K562 (cell line): ENCODE data around the gene NUCB2.
"Not testable (repeated sequence)": the region's sequence is repeated elsewhere in the genome, so short reads cannot be mapped to it uniquely, and the experiment has no call there.

ENCODE experiments used
- CBX5 ChIP-seq: IDR thresholded peaks from 2 replicates; pipeline ENCODE4 v1.6.1; 2014; ENCODE audit warnings: low read depth, borderline replicate concordance
- ELF4 ChIP-seq: fragments of 450-650 bp; formaldehyde crosslinking; IDR thresholded peaks from 2 replicates; pipeline ENCODE4 v1.4.0; 2022; ENCODE audit warnings: missing genetic modification characterization
- EP300 ChIP-seq: IDR thresholded peaks from 2 replicates; pipeline ENCODE4 v1.6.1; 2012; ENCODE audit warnings: low read length, improper control_type of control experiment
- HCFC1 ChIP-seq: IDR thresholded peaks from 2 replicates; pipeline ENCODE4 v1.6.1; 2012; ENCODE audit warnings: low read depth, low read length, improper control_type of control experiment
- PCBP1 ChIP-seq: fragments of 200-400 bp; formaldehyde crosslinking; IDR thresholded peaks from 2 replicates; pipeline ENCODE4 v1.6.1; 2018; ENCODE audit warnings: mild to moderate bottlenecking, low read depth, low read length; ENCODE audit not compliant: poor library complexity, severe bottlenecking
- PREB ChIP-seq: sonication (generic); formaldehyde crosslinking; IDR thresholded peaks from 2 replicates; pipeline ENCODE4 v1.8.1; 2023; ENCODE audit warnings: mild to moderate bottlenecking, missing genetic modification reagents
- REST ChIP-seq, 2 experiments: fragments of 450-650 bp; formaldehyde crosslinking in 1 of 2; IDR thresholded peaks; 2 replicates each; pipeline versions ENCODE4 v1.4.0 to v1.6.1; 2014 to 2020; ENCODE audit warnings: mild to moderate bottlenecking in 2 of 2, borderline replicate concordance in 1 of 2, low read depth in 1 of 2
- SMAD1 ChIP-seq: fragments of 150-350 bp; IDR thresholded peaks from 2 replicates; pipeline ENCODE4 v1.6.1; 2014; ENCODE audit warnings: low read length, low read depth; ENCODE audit not compliant: partially characterized antibody
- SMARCB1 ChIP-seq: IDR thresholded peaks from 2 replicates; pipeline ENCODE4 v1.6.1; 2011; ENCODE audit warnings: improper control_type of control experiment, low read depth; ENCODE audit not compliant: insufficient read length
- TF ChIP-seq, protein P1 (sequence below): fragments of 450-650 bp; IDR thresholded peaks from 2 replicates; pipeline ENCODE4 v1.7.1; 2018; ENCODE audit warnings: mild to moderate bottlenecking, low read depth; ENCODE audit not compliant: partially characterized antibody
- TF ChIP-seq, protein P2 (sequence below), 3 experiments: IDR thresholded peaks in 2 of 3; conservative IDR thresholded peaks in 1 of 3; 2 replicates each; pipeline ENCODE4 v1.5.1; 2011 to 2012; ENCODE audit warnings: low read length in 3 of 3, mild to moderate bottlenecking in 3 of 3, control low read depth in 2 of 3, improper control_type of control experiment in 1 of 3, inconsistent platforms in 1 of 3, low read depth in 1 of 3, mixed read lengths in 1 of 3, moderate library complexity in 1 of 3; ENCODE audit not compliant: insufficient read depth in 2 of 3

DNA sequence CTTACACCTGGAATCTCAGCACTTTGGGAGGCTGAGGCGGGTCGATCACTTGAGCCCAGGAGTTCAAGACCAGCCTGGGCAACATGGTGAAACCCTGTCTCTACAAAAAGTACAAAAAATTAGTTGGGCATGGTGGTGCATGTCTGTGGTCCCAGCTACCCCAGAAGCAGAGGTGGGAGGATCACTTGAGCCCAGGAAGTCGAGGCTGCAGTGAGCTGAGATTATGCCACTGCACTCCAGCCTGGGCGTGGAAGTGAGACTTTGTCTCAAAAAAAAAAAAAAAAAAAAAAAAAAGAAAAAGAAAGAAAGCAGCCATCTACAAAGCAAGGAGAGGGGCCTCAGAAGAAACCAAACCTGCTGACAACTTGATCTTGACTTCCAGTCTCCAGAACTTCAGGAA is 36.6 kb upstream of the NUCB2 start:
- TF ChIP-seq PREB (CRISPR knock-in tag); ELF4 (CRISPR knock-in tag); CBX5; PCBP1; REST (IDR thresholded peaks at IDR 0.05; ENCODE audit: borderline replicate concordance); REST (CRISPR knock-in tag; IDR thresholded peaks at IDR 0.05; ENCODE audit: low read depth); SMARCB1; HCFC1; EP300; SMAD1: not testable (repeated sequence)
- TF ChIP-seq, protein P1, sequence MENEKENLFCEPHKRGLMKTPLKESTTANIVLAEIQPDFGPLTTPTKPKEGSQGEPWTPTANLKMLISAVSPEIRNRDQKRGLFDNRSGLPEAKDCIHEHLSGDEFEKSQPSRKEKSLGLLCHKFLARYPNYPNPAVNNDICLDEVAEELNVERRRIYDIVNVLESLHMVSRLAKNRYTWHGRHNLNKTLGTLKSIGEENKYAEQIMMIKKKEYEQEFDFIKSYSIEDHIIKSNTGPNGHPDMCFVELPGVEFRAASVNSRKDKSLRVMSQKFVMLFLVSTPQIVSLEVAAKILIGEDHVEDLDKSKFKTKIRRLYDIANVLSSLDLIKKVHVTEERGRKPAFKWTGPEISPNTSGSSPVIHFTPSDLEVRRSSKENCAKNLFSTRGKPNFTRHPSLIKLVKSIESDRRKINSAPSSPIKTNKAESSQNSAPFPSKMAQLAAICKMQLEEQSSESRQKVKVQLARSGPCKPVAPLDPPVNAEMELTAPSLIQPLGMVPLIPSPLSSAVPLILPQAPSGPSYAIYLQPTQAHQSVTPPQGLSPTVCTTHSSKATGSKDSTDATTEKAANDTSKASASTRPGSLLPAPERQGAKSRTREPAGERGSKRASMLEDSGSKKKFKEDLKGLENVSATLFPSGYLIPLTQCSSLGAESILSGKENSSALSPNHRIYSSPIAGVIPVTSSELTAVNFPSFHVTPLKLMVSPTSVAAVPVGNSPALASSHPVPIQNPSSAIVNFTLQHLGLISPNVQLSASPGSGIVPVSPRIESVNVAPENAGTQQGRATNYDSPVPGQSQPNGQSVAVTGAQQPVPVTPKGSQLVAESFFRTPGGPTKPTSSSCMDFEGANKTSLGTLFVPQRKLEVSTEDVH, result not testable (repeated sequence)
- TF ChIP-seq, protein P2, sequence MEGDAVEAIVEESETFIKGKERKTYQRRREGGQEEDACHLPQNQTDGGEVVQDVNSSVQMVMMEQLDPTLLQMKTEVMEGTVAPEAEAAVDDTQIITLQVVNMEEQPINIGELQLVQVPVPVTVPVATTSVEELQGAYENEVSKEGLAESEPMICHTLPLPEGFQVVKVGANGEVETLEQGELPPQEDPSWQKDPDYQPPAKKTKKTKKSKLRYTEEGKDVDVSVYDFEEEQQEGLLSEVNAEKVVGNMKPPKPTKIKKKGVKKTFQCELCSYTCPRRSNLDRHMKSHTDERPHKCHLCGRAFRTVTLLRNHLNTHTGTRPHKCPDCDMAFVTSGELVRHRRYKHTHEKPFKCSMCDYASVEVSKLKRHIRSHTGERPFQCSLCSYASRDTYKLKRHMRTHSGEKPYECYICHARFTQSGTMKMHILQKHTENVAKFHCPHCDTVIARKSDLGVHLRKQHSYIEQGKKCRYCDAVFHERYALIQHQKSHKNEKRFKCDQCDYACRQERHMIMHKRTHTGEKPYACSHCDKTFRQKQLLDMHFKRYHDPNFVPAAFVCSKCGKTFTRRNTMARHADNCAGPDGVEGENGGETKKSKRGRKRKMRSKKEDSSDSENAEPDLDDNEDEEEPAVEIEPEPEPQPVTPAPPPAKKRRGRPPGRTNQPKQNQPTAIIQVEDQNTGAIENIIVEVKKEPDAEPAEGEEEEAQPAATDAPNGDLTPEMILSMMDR (IDR thresholded peaks at IDR 0.05 in 2 of 3, conservative IDR thresholded peaks at IDR 0.05 in 1 of 3; ENCODE audit: insufficient read depth in 2 of 3, low read depth in 1 of 3, low read length in 3 of 3), result not testable (repeated sequence)
